GM10248 (cell line): Measurements from ENCODE around the gene PIGW.

Experiments
- CTCF ChIA-PET: fragments of 300-600 bp; sonication (Branson Sonifier 250); formaldehyde crosslinking; extraction: SDS; loops from one replicate; lab custom pipeline; 2021; ENCODE audit warnings: antibody characterized with exemption; lab: Yijun Ruan, JAX
- POLR2A ChIA-PET: fragments of 350-650 bp; sonication (Branson Sonifier 250); formaldehyde crosslinking; extraction: SDS; loops from one replicate; lab custom pipeline; 2020; ENCODE audit warnings: antibody characterized with exemption; lab: Yijun Ruan, JAX
- DNase-seq: peaks from one replicate; pipeline ENCODE4 v3.0.0; 2012; ENCODE audit errors: extremely low spot score
- CTCF ChIP-seq: IDR thresholded peaks from 2 replicates; pipeline ENCODE4 v1.5.1; 2012; ENCODE audit warnings: mild to moderate bottlenecking, low read depth; ENCODE audit errors: extremely low read depth, missing control alignments, control extremely low read depth

Gene PIGW

GRCh38 chr17:36542755-36543154 is 8.0 kb downstream of the PIGW start:
- TF ChIP-seq CTCF, result no peak
- CTCF ChIA-PET, result interaction anchor here (1.5 to 1.8 kb wide), 2 partner anchors 9 to 60 kb away, joined by 5 to 6 read pairs; no protein-coding TSS in a partner anchor
- POLR2A ChIA-PET, result no interaction called here
- DNase-seq, result no peak

- peak; percentile 42 for DNase-seq
- POLR2A ChIA-PET, result no interaction called here
- CTCF ChIA-PET, result interaction anchor here (1.3 to 1.8 kb wide), 4 partner anchors 8 to 61 kb away, joined by 3 to 6 read pairs (median 4); no protein-coding TSS in a partner anchor
- peak; percentile 31 for TF ChIP-seq CTCF
Measured at GRCh38 chr17:36544044-36544306, 9.2 kb downstream of the PIGW start.

GRCh38 chr17:36544307-36545076 is 9.7 kb downstream of the PIGW start, which contains the start of gene GGNBP2:
TSS of gene GGNBP2 (plus strand) at chr17:36544919. CDS start at chr17:36545725, 806 bp downstream.
- no peak for TF ChIP-seq CTCF
- ChIA-PET CTCF (interaction anchor here (1.3 to 1.8 kb wide), 4 partner anchors 9 to 61 kb away, joined by 3 to 6 read pairs (median 4); no protein-coding TSS in a partner anchor), POLR2A (interaction anchor here (0.6 to 0.9 kb wide), 5 partner anchors 12 to 840 kb away, joined by 3 to 7 read pairs (median 4); partner anchors contain the start of gene MRM1)
- DNase-seq, result peak; percentile 94

GRCh38 chr17:36545077-36545464 is 10.3 kb downstream of the PIGW start:
- DNase-seq, result no peak
- ChIA-PET POLR2A (interaction anchor here (0.6 to 1.0 kb wide), 6 partner anchors 9 to 840 kb away, joined by 3 to 7 read pairs (median 4); partner anchors contain the start of gene MRM1), CTCF (interaction anchor here (1.3 kb wide), 2 partner anchors 9 to 13 kb away, joined by 4 to 6 read pairs; no protein-coding TSS in a partner anchor)
- no peak for TF ChIP-seq CTCF

- ChIA-PET POLR2A (interaction anchor here (1.0 kb wide), 1 partner anchor 10 kb away, joined by 4 read pairs; no protein-coding TSS in a partner anchor), CTCF (interaction anchor here (1.1 to 3.1 kb wide), 5 partner anchors 9 to 56 kb away, joined by 4 to 8 read pairs (median 6); partner anchors contain the start of genes MRM1, MYO19 and PIGW)
- no peak for TF ChIP-seq CTCF
- peak; percentile 95 for DNase-seq
Measured at GRCh38 chr17:36545465-36546417, 11.0 kb downstream of the PIGW start.
